ENCODE data around the gene QSOX2.
A peak's percentile ranks its signal among the peaks of the same experiment; 100 is the strongest.

Gene QSOX2

GRCh38 chr9:136283291-136284235 lies 38.0 kb upstream of the QSOX2 start:
- Histone ChIP-seq H3K36me3 (ENCODE audit: insufficient read depth, low read length) (no peaks in the 10 kb centered on the region), H3K4me3 (ENCODE audit: low read length, poor library complexity, severe bottlenecking) (peak overlapping the region; percentile 37), H3K9me3 (ENCODE audit: insufficient read depth, low read depth, low read length) (no peaks in the 10 kb centered on the region), H4K20me1 (ENCODE audit: insufficient read depth, low read length, poor library complexity, severe bottlenecking) (no peaks in the 10 kb centered on the region), H3K9ac (ENCODE audit: low read depth, low read length, poor library complexity, severe bottlenecking) (no peak overlapping the region), H3K9me2 (replicated peaks; ENCODE audit: low read depth, low read length) (no peaks in the 10 kb centered on the region), H3K27me3 (ENCODE audit: insufficient read depth, low read length, poor library complexity, severe bottlenecking) (no peaks in the 10 kb centered on the region), H3K79me2 (ENCODE audit: insufficient read depth, low read length) (no peaks in the 10 kb centered on the region), H2AFZ (ENCODE audit: low read length) (0 out of 2 replicates have a peak overlapping the region, but pooled peaks have one; percentile 18), H3F3A (ENCODE audit: low read depth) (no peaks in the 10 kb centered on the region), H3K4me2 (ENCODE audit: low read depth, low read length, poor library complexity, severe bottlenecking) (peak overlapping the region; percentile 36), H3K4me1 (ENCODE audit: insufficient read depth, low read length, poor library complexity, severe bottlenecking) (peaks cover 4% of the 10 kb centered on the region)
- no peak for TF ChIP-seq EZH2phosphoT487 (IDR thresholded peaks at IDR 0.05; ENCODE audit: borderline replicate concordance)
- peak; percentile 81 for TF ChIP-seq CTCF (conservative IDR thresholded peaks at IDR 0.05; ENCODE audit: low read length)

GRCh38 chr9:136282272-136282861 lies 36.8 kb upstream of the QSOX2 start:
- Histone ChIP-seq H4K20me1 (ENCODE audit: insufficient read depth, low read length, poor library complexity, severe bottlenecking) (no peaks in the 10 kb centered on the region), H3K4me1 (ENCODE audit: insufficient read depth, low read length, poor library complexity, severe bottlenecking) (peaks cover 4% of the 10 kb centered on the region), H3K4me3 (ENCODE audit: low read length, poor library complexity, severe bottlenecking) (no peak overlapping the region), H3F3A (ENCODE audit: low read depth) (no peaks in the 10 kb centered on the region), H3K36me3 (ENCODE audit: insufficient read depth, low read length) (no peaks in the 10 kb centered on the region), H3K4me2 (ENCODE audit: low read depth, low read length, poor library complexity, severe bottlenecking) (no peak overlapping the region), H3K9ac (ENCODE audit: low read depth, low read length, poor library complexity, severe bottlenecking) (no peak overlapping the region), H3K9me2 (replicated peaks; ENCODE audit: low read depth, low read length) (no peaks in the 10 kb centered on the region), H2AFZ (ENCODE audit: low read length) (no peak overlapping the region), H3K27me3 (ENCODE audit: insufficient read depth, low read length, poor library complexity, severe bottlenecking) (no peaks in the 10 kb centered on the region), H3K9me3 (ENCODE audit: insufficient read depth, low read depth, low read length) (no peaks in the 10 kb centered on the region), H3K79me2 (ENCODE audit: insufficient read depth, low read length) (no peaks in the 10 kb centered on the region)
- no peak for TF ChIP-seq EZH2phosphoT487 (IDR thresholded peaks at IDR 0.05; ENCODE audit: borderline replicate concordance)
- TF ChIP-seq CTCF (conservative IDR thresholded peaks at IDR 0.05; ENCODE audit: low read length): no peak

- Histone ChIP-seq H3K27me3 (ENCODE audit: insufficient read depth, low read length, poor library complexity, severe bottlenecking) (no peaks in the 10 kb centered on the region), H3K36me3 (ENCODE audit: insufficient read depth, low read length) (no peaks in the 10 kb centered on the region), H4K20me1 (ENCODE audit: insufficient read depth, low read length, poor library complexity, severe bottlenecking) (no peaks in the 10 kb centered on the region), H3K9ac (ENCODE audit: low read depth, low read length, poor library complexity, severe bottlenecking) (no peak overlapping the region), H3F3A (ENCODE audit: low read depth) (no peaks in the 10 kb centered on the region), H3K4me1 (ENCODE audit: insufficient read depth, low read length, poor library complexity, severe bottlenecking) (peaks cover 4% of the 10 kb centered on the region), H3K4me2 (ENCODE audit: low read depth, low read length, poor library complexity, severe bottlenecking) (no peak overlapping the region), H3K9me3 (ENCODE audit: insufficient read depth, low read depth, low read length) (no peaks in the 10 kb centered on the region), H3K9me2 (replicated peaks; ENCODE audit: low read depth, low read length) (no peaks in the 10 kb centered on the region), H3K4me3 (ENCODE audit: low read length, poor library complexity, severe bottlenecking) (no peak overlapping the region), H2AFZ (ENCODE audit: low read length) (no peak overlapping the region), H3K79me2 (ENCODE audit: insufficient read depth, low read length) (no peaks in the 10 kb centered on the region)
- TF ChIP-seq EZH2phosphoT487 (IDR thresholded peaks at IDR 0.05; ENCODE audit: borderline replicate concordance) (no peak), CTCF (conservative IDR thresholded peaks at IDR 0.05; ENCODE audit: low read length) (no peak)
Observed at GRCh38 chr9:136281421-136282271, 36.0 kb upstream of the QSOX2 start.

Measured in Loucy (cell line).